ENCODE data around the gene NONO. TPM values are rescaled to one million over a fixed set of nuclear protein-coding genes. Genes with fewer than 3 reads are reported as not detected.

Gene NONO
- total RNA-seq, 4 donors from 2014 or later, result 70.0 to 494 (median 216) TPM

DNA sequence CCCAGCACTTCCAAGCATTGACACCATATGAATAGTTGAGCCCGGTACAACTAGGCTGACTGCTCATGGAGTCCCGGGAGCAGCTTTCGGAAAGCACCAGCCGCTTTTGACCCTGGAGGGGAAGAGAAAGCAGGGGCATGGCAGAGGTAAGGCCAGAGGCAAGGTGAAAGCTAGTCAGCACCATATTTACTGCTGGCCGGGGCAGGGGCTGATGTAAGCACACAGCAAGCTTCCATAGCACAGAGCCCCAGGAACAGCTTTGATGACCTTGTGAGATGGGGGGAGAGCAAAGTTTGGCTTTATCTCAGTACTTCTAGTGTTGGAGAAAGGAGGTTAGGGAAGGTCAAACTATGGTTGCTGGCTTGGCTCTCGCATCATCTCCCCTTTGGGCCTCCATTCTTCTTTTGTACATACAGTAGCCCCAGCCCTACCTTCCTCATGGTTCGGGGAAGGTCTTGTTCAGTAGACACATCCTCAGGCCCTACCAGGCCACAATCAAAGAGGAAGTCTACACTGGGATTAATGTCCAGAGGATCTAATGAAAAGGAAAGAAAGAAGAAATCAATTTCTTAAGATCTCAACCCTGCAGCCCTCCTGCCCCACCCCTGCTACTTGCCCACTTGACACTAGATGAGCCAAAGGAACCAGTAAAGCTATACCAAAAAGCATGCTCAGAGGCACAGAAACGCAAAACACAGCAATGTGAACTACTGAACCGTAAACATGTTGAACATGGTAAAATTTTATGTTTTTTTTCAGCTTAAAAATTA lies 38.9 kb upstream of the NONO start:
- no peak overlapping the region for H3K4me3 ChIP-seq
- TF ChIP-seq, protein P1, sequence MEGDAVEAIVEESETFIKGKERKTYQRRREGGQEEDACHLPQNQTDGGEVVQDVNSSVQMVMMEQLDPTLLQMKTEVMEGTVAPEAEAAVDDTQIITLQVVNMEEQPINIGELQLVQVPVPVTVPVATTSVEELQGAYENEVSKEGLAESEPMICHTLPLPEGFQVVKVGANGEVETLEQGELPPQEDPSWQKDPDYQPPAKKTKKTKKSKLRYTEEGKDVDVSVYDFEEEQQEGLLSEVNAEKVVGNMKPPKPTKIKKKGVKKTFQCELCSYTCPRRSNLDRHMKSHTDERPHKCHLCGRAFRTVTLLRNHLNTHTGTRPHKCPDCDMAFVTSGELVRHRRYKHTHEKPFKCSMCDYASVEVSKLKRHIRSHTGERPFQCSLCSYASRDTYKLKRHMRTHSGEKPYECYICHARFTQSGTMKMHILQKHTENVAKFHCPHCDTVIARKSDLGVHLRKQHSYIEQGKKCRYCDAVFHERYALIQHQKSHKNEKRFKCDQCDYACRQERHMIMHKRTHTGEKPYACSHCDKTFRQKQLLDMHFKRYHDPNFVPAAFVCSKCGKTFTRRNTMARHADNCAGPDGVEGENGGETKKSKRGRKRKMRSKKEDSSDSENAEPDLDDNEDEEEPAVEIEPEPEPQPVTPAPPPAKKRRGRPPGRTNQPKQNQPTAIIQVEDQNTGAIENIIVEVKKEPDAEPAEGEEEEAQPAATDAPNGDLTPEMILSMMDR (IDR thresholded peaks at IDR 0.05), result no peak
- no peak for TF ChIP-seq POLR2A (IDR thresholded peaks at IDR 0.05)
- no peaks in the 10 kb centered on the region for H3K9me3 ChIP-seq
- intact Hi-C loops (cut with DNase I; ENCODE audit: low total_unique reads), result no loop called here
- no peaks in the 10 kb centered on the region for H3K36me3 ChIP-seq
- H3K27ac ChIP-seq, result no peak overlapping the region
- no peaks in the 10 kb centered on the region for H3K27me3 ChIP-seq
- no peaks in the 10 kb centered on the region for H3K4me1 ChIP-seq
- DNase-seq, result no peak

DNA sequence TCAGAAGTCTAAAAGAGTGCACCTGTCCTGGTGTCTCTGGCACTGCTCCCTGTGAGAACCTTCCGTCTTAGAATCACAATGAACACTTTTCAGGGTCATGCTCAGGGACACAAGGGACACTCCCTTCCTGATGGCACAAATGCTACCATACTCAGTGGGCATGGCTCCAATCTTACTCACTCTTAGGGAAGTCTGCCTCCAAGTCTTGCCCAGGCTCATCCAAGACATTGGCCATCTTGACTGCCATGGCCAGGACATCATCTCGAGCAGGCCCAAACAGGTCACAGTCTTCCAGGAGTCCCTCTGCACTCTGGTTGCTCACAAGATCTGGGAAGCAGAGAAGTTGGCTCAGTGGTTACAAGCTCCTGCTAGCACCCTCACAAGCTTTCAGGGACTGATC lies 38.3 kb upstream of the NONO start:
- TF ChIP-seq, protein P1 (IDR thresholded peaks at IDR 0.05), result no peak
- TF ChIP-seq POLR2A (IDR thresholded peaks at IDR 0.05), result no peak
- intact Hi-C loops (cut with DNase I; ENCODE audit: low total_unique reads), result no loop called here
- Histone ChIP-seq H3K4me3 (no peak overlapping the region), H3K27me3 (no peaks in the 10 kb centered on the region), H3K36me3 (no peaks in the 10 kb centered on the region), H3K27ac (no peak overlapping the region), H3K9me3 (no peaks in the 10 kb centered on the region), H3K4me1 (no peaks in the 10 kb centered on the region)
- no peak for DNase-seq

DNA sequence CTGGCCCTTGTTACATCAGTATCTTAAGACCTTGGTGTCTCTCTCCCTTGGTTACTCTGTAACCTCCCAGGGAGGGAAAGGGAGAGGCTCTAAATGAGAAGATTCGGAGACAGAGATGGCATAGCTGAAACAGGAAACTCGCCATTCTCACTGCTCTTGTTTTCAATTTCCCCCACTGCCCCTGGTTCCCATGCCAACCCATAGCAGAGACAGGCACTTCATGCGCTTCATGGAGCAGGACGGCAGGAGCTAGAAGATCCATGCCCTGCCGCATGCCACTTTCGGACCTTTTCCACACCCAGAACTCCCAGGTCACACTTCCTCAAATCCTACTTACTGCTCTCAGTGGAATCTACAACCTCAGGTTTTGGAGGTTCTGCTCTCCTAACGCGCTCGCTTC lies 32.6 kb upstream of the NONO start:
- intact Hi-C loops (cut with DNase I; ENCODE audit: low total_unique reads), result no loop called here
- Histone ChIP-seq H3K9me3 (no peaks in the 10 kb centered on the region), H3K27me3 (no peaks in the 10 kb centered on the region), H3K27ac (no peak overlapping the region), H3K4me1 (no peaks in the 10 kb centered on the region), H3K4me3 (no peak overlapping the region), H3K36me3 (no peaks in the 10 kb centered on the region)
- no peak for DNase-seq
- TF ChIP-seq, protein P1 (IDR thresholded peaks at IDR 0.05), result no peak
- TF ChIP-seq POLR2A (IDR thresholded peaks at IDR 0.05), result no peak

- Histone ChIP-seq H3K36me3 (no peaks in the 10 kb centered on the region), H3K27me3 (no peaks in the 10 kb centered on the region), H3K4me3 (no peak overlapping the region), H3K27ac (no peak overlapping the region), H3K9me3 (no peaks in the 10 kb centered on the region), H3K4me1 (no peaks in the 10 kb centered on the region)
- intact Hi-C loops (cut with DNase I; ENCODE audit: low total_unique reads), result no loop called here
- no peak for TF ChIP-seq POLR2A (IDR thresholded peaks at IDR 0.05)
- TF ChIP-seq, protein P1 (IDR thresholded peaks at IDR 0.05), result no peak
- DNase-seq, result no peak
Measured at GRCh38 chrX:71251466-71251973, 31.9 kb upstream of the NONO start.

GRCh38 chrX:71252221-71252620 lies 31.2 kb upstream of the NONO start:
- no peaks in the 10 kb centered on the region for H3K9me3 ChIP-seq
- TF ChIP-seq POLR2A (IDR thresholded peaks at IDR 0.05), result no peak
- TF ChIP-seq, protein P1 (IDR thresholded peaks at IDR 0.05), result no peak

More at GRCh38 chrX:71252221-71252620, 31.2 kb upstream of the NONO start:
- intact Hi-C loops (cut with DNase I; ENCODE audit: low total_unique reads), result no loop called here
- no peaks in the 10 kb centered on the region for H3K27me3 ChIP-seq
- H3K36me3 ChIP-seq, result no peaks in the 10 kb centered on the region
- no peak overlapping the region for H3K27ac ChIP-seq
- no peak for DNase-seq
- H3K4me1 ChIP-seq, result no peaks in the 10 kb centered on the region
- no peak overlapping the region for H3K4me3 ChIP-seq
